Osteoblast (primary cell): ENCODE results near the gene AKAP17A. TPM values are rescaled to one million over a fixed set of nuclear protein-coding genes. Genes with fewer than 3 reads are reported as not detected.
A peak's percentile ranks its signal among the peaks of the same experiment; 100 is the strongest.

Experiments used
- DNase-seq: peaks from one replicate; pipeline ENCODE4 v3.0.0; 2011; ENCODE audit warnings: low spot score, mixed read lengths; ENCODE audit not compliant: insufficient read length; ENCODE audit errors: missing footprints
- H2AFZ ChIP-seq: 2 replicates; pipeline ENCODE4 v1.6.0; 2011; ENCODE audit warnings: mild to moderate bottlenecking, low read length
- H3K27ac ChIP-seq: 2 replicates; pipeline ENCODE4 v1.5.1; 2011; ENCODE audit warnings: mild to moderate bottlenecking, low read depth, low read length, moderate library complexity
- H3K27me3 ChIP-seq: 2 replicates; pipeline ENCODE4 v1.6.0; 2012; ENCODE audit warnings: mild to moderate bottlenecking, control low read depth, inconsistent platforms, low read length, moderate library complexity; ENCODE audit not compliant: insufficient read depth
- H3K36me3 ChIP-seq: 2 replicates; pipeline ENCODE4 v1.5.1; 2011; ENCODE audit warnings: mild to moderate bottlenecking, low read length, control low read depth, moderate library complexity; ENCODE audit not compliant: insufficient read depth
- H3K4me1 ChIP-seq: 2 replicates; pipeline ENCODE4 v1.5.1; 2011; ENCODE audit warnings: mild to moderate bottlenecking, low read length, control low read depth, moderate library complexity; ENCODE audit not compliant: insufficient read depth
- H3K4me2 ChIP-seq: 2 replicates; pipeline ENCODE4 v1.6.0; 2011; ENCODE audit warnings: mild to moderate bottlenecking, low read length; ENCODE audit not compliant: insufficient read depth
- H3K4me3 ChIP-seq: fragments of 200-600 bp; sonication (generic); 3 replicates; pipeline ENCODE4 v1.5.1; 2012; ENCODE audit warnings: mild to moderate bottlenecking, low read length, inconsistent platforms; ENCODE audit not compliant: insufficient read depth
- H3K79me2 ChIP-seq: 2 replicates; pipeline ENCODE4 v1.6.0; 2012; ENCODE audit warnings: mild to moderate bottlenecking, low read length, control low read depth, inconsistent platforms; ENCODE audit not compliant: insufficient read depth
- H3K9me3 ChIP-seq: 2 replicates; pipeline ENCODE4 v1.5.1; 2011; ENCODE audit warnings: low read depth, low read length, control low read depth
- H4K20me1 ChIP-seq: 2 replicates; pipeline ENCODE4 v1.6.0; 2012; ENCODE audit warnings: mild to moderate bottlenecking, low read length, control low read depth; ENCODE audit not compliant: insufficient read depth
- total RNA-seq: library from RNA; depleted of rRNA; stranded (reverse); fragments of >200 nt; gene quantifications from 2 replicates; pipeline ENCODE4 v1.2.3, GENCODE V29; 2012
- TF ChIP-seq, protein P1 (sequence below): IDR thresholded peaks from 2 replicates; pipeline ENCODE4 v1.5.1; 2011; ENCODE audit warnings: mild to moderate bottlenecking, low read depth, low read length, moderate library complexity; ENCODE audit errors: extremely low read depth

AKAP17A gene
- total RNA-seq, 1 donor, result 18.5 TPM

DNA sequence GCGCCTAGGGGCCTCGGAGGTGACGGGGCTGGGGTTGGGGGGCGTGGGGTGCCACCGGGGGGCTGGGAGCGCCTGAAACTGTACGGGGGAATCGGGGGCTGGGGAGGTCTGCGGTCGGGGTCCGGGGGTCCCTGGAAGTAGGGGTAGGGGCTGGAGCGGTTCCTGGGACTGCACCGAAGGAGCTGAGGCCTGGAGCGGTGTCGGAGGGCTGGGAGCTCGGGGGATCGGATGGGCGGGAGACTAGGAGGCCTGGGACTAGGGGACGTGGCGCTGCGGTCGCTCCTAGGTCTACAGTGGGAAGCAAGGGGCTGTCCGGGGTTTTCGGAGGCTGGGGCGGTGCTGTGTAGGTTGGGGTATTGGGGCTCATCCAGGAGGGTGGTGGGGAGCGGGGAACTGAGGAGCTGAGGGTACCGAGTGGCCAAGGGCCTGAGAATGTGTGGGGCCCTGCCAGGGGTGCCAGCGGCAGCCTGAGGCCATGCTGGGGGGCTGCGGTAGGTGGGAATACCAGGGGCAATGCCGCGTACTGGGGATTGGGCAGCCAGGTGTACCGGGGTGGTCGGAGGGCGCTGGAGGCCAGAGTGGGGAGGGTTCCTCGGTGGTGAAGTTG lies 562 bp downstream of the AKAP17A start:
- H3K4me3 ChIP-seq, result peak overlapping the region; percentile 91
- H3K4me1 ChIP-seq, result peaks cover 8% of the 10 kb centered on the region
- peaks cover 52% of the 10 kb centered on the region for H3K79me2 ChIP-seq
- TF ChIP-seq, protein P1, sequence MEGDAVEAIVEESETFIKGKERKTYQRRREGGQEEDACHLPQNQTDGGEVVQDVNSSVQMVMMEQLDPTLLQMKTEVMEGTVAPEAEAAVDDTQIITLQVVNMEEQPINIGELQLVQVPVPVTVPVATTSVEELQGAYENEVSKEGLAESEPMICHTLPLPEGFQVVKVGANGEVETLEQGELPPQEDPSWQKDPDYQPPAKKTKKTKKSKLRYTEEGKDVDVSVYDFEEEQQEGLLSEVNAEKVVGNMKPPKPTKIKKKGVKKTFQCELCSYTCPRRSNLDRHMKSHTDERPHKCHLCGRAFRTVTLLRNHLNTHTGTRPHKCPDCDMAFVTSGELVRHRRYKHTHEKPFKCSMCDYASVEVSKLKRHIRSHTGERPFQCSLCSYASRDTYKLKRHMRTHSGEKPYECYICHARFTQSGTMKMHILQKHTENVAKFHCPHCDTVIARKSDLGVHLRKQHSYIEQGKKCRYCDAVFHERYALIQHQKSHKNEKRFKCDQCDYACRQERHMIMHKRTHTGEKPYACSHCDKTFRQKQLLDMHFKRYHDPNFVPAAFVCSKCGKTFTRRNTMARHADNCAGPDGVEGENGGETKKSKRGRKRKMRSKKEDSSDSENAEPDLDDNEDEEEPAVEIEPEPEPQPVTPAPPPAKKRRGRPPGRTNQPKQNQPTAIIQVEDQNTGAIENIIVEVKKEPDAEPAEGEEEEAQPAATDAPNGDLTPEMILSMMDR, result no peak
- peak overlapping the region; percentile 93 for H3K4me2 ChIP-seq
- no peak overlapping the region for H2AFZ ChIP-seq
- H3K9me3 ChIP-seq, result no peaks in the 10 kb centered on the region
- DNase-seq, result peak; percentile 88
- H3K36me3 ChIP-seq, result peaks cover 30% of the 10 kb centered on the region
- peak overlapping the region; percentile 76 for H3K27ac ChIP-seq
- peaks cover 39% of the 10 kb centered on the region for H4K20me1 ChIP-seq
- H3K27me3 ChIP-seq, result no peaks in the 10 kb centered on the region

DNA sequence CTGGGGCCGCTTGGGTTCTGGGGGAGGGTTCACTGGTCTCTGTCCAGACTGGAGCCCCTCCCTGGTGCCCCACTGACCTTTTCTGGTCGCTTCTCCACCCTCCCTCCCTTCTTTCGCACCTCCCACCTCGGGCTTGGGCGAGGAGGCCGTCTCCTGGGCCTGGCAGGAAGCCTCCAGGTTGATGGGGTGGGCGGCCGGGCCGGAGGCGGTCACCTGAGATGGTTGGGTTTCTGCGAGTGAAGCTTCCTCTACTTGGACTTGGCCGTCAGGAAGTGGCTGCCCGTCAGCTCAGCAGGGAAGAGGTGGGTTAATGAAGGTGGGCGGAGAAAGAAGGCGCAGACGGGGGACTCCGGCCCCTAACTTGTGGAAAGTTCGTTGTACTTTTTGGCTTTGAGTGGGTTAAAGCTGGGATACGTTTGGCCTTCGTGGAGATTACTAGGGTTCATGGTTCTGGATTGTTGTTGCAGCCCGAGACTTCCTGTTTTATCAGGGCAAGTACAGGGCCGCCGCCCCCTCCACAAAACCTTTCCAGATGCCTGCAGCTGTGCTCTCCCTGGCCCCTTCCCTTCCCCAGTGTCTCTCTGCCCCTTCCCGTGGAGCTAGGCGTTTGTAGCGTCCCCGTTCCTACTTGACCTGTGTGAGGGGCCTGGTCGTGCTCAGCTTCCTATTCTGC lies 1.2 kb downstream of the AKAP17A start:
- TF ChIP-seq, protein P1, result no peak
- no peaks in the 10 kb centered on the region for H3K9me3 ChIP-seq
- peak overlapping the region; percentile 93 for H3K4me2 ChIP-seq
- peaks cover 36% of the 10 kb centered on the region for H3K36me3 ChIP-seq
- H3K4me1 ChIP-seq, result peaks cover 8% of the 10 kb centered on the region
- peak overlapping the region; percentile 35 for H2AFZ ChIP-seq
- peak; percentile 97 for DNase-seq
- peaks cover 58% of the 10 kb centered on the region for H3K79me2 ChIP-seq
- H4K20me1 ChIP-seq, result peaks cover 45% of the 10 kb centered on the region
- peak overlapping the region; percentile 91 for H3K4me3 ChIP-seq
- no peaks in the 10 kb centered on the region for H3K27me3 ChIP-seq
- peak overlapping the region; percentile 76 for H3K27ac ChIP-seq

DNA sequence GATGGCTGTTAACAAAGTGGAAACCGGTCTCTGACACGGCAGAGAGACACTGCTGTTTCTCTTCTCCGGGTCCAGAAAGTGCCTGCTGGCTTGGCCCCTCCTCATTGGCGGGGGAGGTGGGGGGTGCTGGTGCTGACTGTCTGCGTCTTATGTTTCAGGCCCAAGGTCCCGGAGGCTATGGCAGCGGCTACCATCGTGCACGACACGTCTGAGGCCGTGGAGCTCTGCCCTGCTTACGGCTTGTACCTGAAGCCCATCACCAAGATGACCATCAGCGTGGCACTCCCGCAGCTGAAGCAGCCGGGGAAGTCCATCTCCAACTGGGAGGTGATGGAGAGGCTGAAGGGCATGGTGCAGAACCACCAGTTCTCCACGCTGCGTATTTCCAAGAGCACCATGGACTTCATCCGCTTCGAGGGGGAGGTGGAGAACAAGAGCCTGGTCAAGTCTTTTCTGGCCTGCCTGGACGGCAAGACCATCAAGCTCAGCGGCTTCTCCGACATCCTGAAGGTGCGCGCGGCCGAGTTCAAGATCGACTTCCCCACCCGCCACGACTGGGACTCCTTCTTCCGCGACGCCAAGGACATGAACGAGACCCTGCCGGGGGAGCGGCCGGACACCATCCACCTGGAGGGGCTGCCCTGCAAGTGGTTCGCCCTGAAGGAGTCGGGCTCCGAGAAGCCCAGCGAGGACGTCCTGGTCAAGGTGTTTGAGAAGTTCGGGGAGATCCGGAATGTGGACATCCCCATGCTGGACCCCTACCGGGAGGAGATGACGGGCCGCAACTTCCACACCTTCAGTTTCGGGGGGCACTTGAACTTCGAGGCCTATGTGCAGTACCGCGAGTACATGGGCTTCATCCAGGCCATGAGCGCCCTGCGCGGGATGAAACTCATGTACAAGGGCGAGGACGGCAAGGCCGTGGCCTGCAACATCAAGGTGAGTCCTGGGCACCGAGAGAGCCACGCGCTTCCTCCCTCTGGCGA lies 2.2 kb downstream of the AKAP17A start:
- peak overlapping the region; percentile 91 for H3K4me3 ChIP-seq
- no peaks in the 10 kb centered on the region for H3K27me3 ChIP-seq
- H3K36me3 ChIP-seq, result peaks cover 45% of the 10 kb centered on the region
- H3K79me2 ChIP-seq, result peaks cover 67% of the 10 kb centered on the region
- TF ChIP-seq, protein P1, result no peak
- peaks cover 8% of the 10 kb centered on the region for H3K4me1 ChIP-seq
- H2AFZ ChIP-seq, result no peak overlapping the region
- peaks cover 45% of the 10 kb centered on the region for H4K20me1 ChIP-seq
- H3K27ac ChIP-seq, result no peak overlapping the region
- no peaks in the 10 kb centered on the region for H3K9me3 ChIP-seq
- DNase-seq, result peak; percentile 88
- H3K4me2 ChIP-seq, result peak overlapping the region; percentile 93
